ENCODE data around the gene AMH. TPM values are rescaled to one million over a fixed set of nuclear protein-coding genes. Genes with fewer than 3 reads are reported as not detected.

AMH gene
- total RNA-seq, 4 donors from 2014 or later, result 0.33 to 4.2 TPM; not detected in 2

DNA sequence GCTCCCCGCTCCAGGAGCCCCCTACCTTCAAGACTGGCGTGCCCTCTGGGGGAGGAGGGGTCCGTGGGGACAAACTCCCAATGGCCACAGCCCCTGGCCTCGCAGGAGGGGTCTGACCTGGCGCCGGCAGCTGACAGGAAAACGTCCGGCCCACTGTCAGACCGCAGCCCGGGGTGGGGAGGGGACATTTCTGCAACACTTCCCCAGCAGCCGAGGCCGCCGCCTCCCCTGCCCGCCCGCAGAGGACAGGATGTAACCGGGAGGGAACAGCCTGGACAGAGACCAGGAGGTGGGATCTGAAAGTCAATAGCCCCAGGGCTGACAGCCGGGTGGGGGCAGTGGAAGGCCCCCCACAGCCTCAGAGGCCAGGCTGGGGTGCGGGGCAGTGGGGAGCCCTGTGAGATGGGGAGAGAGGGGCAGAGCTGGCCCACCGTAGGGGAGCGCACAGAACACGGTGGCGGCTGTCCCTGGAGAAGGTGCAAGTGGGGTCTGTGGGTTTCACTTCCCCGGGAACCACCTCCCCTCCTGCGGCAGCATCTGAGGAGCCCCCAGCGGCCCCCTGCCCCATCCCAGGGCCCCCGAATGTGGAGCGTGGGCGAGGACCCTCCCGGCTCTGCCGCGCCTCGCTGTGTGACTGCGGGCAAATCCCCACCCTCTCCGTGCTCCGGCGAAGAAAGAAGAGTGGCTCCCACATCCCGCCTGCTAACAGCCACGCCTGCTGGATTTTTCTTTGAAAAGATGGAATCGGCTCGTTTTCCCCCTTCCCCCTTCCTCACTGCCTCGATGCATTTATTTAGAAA is 33.1 kb downstream of the AMH start, which contains the start of gene PEAK3:
TSS of gene PEAK3 (minus strand) at position 114 of the 800 bp plus-strand sequence. CDS start 1,244 bp downstream, outside the sequence.
- peak; percentile 50 for DNase-seq
- 17 to 26% methylated on average over 13 to 15 of the region's 41 CpGs for WGBS, 2 donors
- TF ChIP-seq, protein P1, sequence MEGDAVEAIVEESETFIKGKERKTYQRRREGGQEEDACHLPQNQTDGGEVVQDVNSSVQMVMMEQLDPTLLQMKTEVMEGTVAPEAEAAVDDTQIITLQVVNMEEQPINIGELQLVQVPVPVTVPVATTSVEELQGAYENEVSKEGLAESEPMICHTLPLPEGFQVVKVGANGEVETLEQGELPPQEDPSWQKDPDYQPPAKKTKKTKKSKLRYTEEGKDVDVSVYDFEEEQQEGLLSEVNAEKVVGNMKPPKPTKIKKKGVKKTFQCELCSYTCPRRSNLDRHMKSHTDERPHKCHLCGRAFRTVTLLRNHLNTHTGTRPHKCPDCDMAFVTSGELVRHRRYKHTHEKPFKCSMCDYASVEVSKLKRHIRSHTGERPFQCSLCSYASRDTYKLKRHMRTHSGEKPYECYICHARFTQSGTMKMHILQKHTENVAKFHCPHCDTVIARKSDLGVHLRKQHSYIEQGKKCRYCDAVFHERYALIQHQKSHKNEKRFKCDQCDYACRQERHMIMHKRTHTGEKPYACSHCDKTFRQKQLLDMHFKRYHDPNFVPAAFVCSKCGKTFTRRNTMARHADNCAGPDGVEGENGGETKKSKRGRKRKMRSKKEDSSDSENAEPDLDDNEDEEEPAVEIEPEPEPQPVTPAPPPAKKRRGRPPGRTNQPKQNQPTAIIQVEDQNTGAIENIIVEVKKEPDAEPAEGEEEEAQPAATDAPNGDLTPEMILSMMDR (IDR thresholded peaks at IDR 0.05), result no peak
- peak in 1 of 2 donors; percentile 12 for TF ChIP-seq POLR2A (IDR thresholded peaks at IDR 0.05)
- peak within 1 kb of the TSS in 1 of 3 donors; percentile 28 for H3K27ac ChIP-seq
- H3K9me3 ChIP-seq, result no peaks in the 10 kb centered on the region
- H3K4me3 ChIP-seq (replicated peaks in 1 of 3), result peak within 1 kb of the TSS in 1 of 3 donors; percentile 15
- intact Hi-C loops (cut with DNase I), result no loop called here
- H3K36me3 ChIP-seq, result no peaks in the 10 kb centered on the region
- H3K27me3 ChIP-seq, result no peaks in the 10 kb centered on the region
- H3K4me1 ChIP-seq, result peaks cover 0 to 11% of the 10 kb centered on the region in 2 donors

DNA sequence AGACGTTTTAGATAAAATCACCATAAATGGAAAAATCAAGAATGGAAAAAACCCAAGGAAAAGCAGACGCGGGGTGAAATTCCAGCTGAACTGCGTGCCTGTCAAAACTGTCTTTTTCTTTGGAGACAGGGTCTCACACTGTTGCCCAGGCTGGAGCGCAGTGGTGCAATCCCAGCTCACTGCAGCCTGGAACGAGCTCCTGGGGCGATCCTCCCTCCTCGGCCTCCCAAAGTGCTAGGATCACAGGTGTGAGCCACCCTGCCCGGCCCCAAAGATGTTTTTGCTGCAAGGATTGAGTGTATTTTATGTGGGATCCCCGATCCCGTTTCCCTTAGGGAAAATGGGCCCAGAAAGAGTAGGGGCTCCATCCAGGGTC is 33.7 kb downstream of the AMH start:
- Histone ChIP-seq H3K9me3 (no peaks in the 10 kb centered on the region), H3K4me3 (replicated peaks in 1 of 3) (no peak overlapping the region), H3K4me1 (peaks cover 0 to 11% of the 10 kb centered on the region in 2 donors), H3K27ac (no peak overlapping the region), H3K27me3 (no peaks in the 10 kb centered on the region), H3K36me3 (no peaks in the 10 kb centered on the region)
- intact Hi-C loops (cut with DNase I), result no loop called here
- TF ChIP-seq, protein P1 (IDR thresholded peaks at IDR 0.05), result no peak
- no peak for TF ChIP-seq POLR2A (IDR thresholded peaks at IDR 0.05)
- no peak for DNase-seq
- 70 to 72% methylated on average over 11 of the region's 11 CpGs for WGBS, 2 donors

DNA sequence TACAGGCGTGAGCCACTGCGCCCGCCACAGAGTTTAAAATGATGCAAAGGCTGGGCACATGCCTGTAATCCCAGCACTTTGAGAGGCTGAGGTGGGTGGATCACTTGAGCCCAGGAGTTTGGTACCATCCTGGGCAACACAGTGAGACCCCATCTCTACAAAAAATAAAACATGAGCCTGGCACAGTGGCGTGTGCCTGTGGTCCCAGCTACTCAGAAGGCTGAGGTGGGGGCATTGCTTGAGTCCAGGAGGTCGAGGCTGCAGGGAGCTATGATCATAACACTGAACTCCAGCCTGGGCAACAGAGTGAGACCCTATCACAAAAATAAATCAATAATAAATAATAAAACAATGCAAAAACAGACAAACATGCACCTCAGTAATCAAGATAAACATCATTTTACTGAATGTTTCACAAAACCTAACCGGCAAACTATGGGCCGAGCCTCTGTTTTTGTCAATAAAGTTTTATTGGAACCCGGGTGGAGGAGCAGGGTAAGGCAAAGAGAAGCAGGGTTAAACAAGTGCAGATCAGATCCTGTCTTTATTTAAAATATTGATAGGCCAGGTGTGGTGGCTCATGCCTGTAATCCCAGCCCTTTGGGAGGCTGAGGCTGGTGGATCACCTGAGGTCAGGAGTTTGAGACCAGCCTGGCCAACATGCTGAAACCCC is 34.8 kb downstream of the AMH start:
- DNase-seq, result no peak
- Histone ChIP-seq H3K4me1 (peaks cover 0 to 11% of the 10 kb centered on the region in 2 donors), H3K27ac (no peak overlapping the region), H3K9me3 (no peaks in the 10 kb centered on the region), H3K27me3 (no peaks in the 10 kb centered on the region), H3K4me3 (replicated peaks in 1 of 3) (no peak overlapping the region), H3K36me3 (no peaks in the 10 kb centered on the region)
- intact Hi-C loops (cut with DNase I), result no loop called here
- 94 to 97% methylated on average over 7 to 8 of the region's 8 CpGs for WGBS, 2 donors
- TF ChIP-seq, protein P1 (IDR thresholded peaks at IDR 0.05), result no peak
- TF ChIP-seq POLR2A (IDR thresholded peaks at IDR 0.05), result no peak

- Histone ChIP-seq H3K27ac (no peak overlapping the region), H3K27me3 (peaks cover 20% of the 10 kb centered on the region), H3K4me3 (replicated peaks in 1 of 3) (no peak overlapping the region), H3K4me1 (peaks cover 5 to 32% of the 10 kb centered on the region in 2 donors), H3K36me3 (no peaks in the 10 kb centered on the region), H3K9me3 (no peaks in the 10 kb centered on the region)
- no peak for DNase-seq
- TF ChIP-seq, protein P1 (IDR thresholded peaks at IDR 0.05), result no peak
- no peak for TF ChIP-seq POLR2A (IDR thresholded peaks at IDR 0.05)
- 86 to 87% methylated on average over 19 to 20 of the region's 20 CpGs for WGBS, 2 donors
- intact Hi-C loops (cut with DNase I), result no loop called here
These were observed 37.4 kb downstream of the AMH start for GRCh38 chr19:2286402-2287140.

All from thyroid gland (tissue), 4 donors.